GM21447 (cell line): ENCODE measurements around the gene MRPS2.
"Not testable (repeated sequence)": the region's sequence is repeated elsewhere in the genome, so short reads cannot be mapped to it uniquely, and the experiment has no call there.

ENCODE experiments used
- ATAC-seq: cut with Tn5 transposase; IDR thresholded peaks from one replicate; pipeline ENCODE4 v1.9.1; 2021; ENCODE audit not compliant: unreplicated experiment

Gene MRPS2

DNA sequence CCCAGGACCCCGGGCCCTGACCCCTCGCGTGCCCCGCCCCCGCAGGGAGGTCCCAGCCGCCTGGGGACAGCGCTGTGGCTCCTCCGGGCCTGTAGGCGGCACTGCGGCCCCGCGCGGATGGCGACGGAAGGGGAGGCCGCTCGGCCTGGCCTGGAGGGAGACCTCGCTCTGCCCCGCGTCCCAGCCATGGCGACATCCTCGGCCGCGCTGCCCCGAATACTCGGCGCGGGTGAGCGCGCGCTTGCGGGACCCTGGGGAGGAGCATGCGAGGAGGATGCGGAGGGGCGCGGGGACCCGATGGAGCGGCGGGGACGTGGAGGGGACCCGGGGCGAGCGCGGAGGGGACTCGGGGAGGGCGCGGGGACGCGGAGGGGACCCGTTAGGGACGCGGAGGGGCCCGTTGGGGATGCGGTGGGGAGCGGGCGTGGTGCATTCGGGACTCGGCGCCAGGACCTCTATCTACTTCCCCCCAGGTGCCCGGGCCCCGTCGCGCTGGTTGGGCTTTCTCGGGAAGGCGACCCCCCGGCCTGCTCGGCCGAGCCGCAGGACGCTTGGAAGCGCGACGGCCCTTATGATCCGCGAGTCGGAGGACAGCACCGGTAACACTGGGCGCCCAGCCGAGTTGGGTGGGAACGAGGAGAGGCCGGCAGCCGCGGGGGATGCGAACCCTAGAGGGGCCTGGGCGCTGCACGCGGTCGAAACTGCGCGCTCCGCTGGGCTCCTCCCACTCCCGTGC, at the start of gene MRPS2:
Gene MRPS2, plus strand, starts transcription at position 158 of the 736 bp plus-strand sequence. Its CDS starts 29 bp downstream, at position 187.
- peak; percentile 69 for ATAC-seq

DNA sequence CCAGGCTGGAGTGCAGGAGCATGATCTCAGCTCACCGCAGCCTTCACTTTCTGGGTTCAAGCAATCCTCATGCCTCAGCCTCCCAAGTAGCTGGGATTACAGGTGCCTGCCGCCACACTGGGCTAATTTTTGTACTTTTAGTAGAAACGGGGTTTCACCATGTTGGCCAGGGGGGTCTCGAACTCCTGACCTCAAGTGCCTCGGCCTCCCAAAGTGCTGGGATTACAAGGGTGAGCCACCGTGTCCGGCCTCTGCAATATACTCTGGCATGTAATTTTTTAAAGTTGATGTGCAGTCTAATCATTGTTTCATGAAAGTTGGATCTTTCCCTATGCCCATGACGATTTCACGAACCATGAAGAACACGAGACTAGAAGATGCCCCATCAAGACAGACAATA, 49.5 kb upstream of the MRPS2 start:
- no peak for ATAC-seq

DNA sequence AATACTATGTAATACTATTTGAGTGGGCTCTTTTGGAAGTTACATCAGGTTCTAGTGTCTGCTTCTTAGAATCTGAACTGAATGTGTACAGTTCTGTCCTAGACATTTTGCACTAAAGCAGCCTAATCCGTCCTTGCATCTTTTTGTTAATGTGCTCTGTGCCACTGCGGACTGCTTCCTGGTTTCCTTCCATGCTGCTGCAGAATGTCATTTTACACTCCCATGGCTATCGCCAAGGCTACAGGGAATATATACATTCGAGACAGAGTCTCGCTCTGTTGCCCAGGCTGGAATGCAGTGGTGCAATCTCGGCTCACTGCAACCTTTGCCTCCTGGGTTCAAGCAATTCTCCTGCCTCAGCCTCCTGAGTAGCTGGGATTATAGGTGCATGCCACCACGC, 48.6 kb upstream of the MRPS2 start:
- not testable (repeated sequence) for ATAC-seq

DNA sequence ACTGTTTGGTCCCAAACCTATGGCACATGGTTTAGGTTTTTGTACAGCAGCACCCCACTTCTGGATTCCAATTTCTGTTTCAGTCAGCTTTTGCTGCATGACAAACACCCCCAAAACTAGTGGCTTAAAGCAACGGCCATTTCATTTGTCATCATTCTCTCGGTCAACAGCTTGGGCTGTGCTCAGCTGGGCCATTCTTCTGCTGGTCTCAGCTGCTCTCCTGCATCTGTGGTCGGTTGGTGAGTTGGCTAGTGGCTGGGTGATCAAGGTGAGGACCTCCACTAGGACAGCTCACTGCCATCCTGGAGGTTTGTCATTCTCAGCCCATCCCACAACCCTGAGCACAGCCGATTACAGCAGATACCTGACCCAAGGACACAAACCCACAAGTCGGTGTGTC, 45.7 kb upstream of the MRPS2 start:
- no peak for ATAC-seq

DNA sequence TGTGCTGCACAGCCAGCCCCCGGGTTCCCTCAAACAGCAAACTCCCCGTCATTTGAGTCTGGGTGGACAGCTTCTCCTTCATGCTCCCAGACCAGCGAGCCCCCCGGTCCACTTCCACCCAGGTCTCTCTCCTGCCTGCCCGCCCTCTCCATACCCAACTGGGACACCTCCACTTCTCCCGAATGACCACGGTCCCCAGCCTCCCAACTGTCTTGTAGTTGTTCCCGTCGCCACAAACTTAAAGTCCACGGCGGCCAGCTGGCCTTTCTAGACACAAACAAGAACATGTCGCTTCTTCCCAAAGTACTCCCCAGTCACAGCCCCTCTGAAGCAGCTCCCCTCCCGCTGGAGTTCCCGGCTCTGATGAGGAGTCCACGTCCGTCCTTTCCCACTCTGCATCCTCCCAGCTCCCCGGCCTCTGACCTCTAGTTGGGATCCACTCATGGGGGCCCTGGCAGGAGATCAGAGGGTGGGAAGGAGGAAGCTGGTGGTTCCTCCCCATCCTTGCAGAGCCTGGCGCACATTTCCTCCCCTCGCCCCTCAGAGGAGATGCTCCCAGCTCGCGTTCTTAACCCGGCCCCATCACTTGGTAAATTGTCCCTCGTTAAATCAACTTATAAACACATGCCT, 45.0 kb upstream of the MRPS2 start:
- ATAC-seq, result no peak

DNA sequence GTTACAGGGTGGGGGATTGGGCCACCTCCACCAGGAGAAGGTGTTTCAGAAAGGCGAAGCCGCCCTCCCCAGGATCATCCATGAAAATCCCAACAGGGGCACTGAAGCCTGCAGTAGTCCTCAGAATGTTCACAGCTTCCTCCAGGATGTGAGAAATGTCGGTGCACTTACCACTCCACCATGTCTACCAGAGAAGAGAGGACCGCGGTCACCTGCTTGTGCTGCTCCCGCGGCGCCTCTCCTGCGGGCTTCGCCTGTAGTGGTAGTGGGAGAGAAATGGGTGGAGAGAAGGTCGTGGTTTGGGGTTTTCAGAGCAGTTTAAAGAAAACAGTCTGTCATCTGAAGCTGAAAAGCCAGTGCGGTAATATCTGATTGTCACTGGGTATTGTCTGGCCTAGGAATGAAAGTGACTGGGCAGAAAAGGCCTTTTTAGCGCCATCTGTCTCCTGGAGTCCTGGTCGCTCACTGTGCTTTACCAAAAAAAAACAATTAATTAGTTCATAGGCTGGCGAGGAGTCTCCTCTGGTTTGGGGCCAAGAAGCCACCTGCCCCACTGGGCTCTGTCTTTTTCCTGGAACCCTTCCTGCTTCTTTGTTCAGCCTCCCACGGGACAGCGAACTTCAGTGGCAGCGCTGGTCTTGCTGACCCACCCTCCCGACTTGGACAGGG, 43.9 kb upstream of the MRPS2 start:
- ATAC-seq, result no peak

DNA sequence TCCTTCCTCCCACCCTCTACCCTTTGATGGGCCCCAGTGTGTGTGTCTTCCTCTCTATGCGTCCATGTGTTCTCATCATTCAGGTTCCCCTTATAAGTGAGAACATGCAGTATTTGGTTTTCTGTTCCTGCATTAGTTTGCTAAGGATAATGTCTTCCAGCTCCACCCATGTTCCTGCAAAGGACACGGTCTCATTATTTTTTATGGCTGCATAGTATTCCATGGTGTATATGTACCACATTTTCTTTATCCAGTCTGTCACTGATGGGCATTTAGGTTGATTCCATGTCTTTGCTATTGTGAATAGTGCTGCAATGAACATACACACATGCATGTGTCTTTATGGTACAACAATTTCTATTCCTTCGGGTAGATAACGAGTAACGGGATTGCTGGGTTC, 42.0 kb upstream of the MRPS2 start:
- ATAC-seq, result not testable (repeated sequence)

DNA sequence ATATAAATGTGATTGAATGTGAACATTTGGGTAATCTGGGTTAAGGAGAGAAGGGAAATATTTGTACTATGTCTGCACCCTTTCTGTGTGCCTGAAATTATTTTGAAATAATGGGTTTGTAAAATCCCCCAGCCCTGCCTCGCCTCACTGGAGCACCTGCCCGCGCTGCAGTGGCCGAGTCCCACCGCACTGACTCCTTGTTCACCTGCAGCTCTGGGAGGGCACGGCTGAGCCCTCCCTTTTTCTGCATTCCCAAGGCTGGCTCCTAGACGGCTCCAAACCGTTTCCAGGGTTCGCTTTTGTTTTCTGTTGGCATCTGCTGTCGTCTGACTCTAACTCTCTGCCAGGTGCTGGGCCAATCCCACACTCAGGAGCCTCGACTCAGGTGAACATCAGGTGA, 38.5 kb upstream of the MRPS2 start:
- ATAC-seq, result no peak

DNA sequence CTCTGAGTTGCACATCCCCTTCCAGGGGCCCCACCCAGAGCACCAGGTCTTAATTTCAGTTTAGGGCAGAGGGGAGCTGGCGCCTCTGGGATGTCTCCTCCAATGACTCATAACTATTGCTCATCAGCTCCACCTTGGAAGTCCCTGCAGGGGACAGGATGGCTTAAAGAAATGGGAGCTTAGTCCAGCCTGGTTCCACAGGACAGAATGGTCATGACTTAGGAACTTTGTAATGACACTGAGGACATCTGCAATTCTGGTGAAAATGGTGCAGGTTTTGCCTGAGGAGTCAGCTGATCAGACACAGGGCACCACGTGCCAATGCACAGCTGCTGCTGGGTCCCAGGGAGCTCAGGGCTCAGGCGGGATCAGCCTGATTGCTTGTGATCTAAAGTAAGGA, 37.3 kb upstream of the MRPS2 start:
- ATAC-seq, result no peak

DNA sequence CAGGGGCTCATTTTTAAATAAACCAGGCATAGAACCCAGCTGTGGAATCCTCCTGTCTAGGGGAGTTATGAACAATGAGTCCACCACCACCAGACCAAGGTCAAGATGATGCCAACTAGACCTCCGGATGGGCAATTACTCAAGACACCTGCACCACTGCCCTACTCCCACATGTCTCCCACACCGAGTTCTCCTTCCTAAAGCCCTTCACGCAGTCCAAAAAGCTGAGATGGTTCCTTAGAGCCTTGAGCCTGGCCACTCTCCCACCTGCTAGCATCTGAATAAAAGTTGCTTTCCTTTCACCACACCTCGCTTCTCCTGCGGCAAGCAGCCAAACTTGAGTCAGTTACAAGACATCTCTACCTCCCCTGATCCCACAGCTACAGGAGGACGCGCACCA, 36.3 kb upstream of the MRPS2 start:
- ATAC-seq, result no peak

DNA sequence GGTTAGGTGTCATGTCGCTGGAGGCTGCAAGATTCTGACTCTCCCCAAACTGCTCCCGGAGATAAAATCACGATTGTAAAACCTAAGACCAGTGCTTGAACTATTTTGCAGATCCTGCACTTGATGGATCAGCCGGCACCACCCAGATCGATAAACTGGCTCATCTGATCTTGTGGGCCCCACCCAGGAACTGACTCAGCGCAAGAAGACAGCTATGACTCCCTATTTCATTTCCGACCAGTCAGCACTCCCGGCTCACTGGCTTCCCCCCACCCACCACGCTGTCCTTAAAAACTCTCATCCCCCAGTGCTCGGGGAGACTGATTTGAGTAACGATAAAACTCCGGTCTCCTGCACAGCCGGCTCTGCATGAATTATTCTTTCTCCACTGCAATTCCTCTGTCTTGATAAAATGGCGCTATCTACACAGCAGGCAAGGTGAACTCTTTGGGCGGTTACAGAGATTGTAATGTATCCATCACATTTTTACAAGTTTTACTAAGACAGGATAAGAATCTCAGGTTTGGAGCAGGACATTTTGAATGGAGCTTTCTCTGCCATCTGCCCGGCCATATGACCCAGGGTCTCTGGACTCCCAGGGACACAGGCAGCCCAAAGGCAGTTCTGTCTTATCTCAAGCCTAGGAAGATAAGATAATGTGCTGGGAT, 31.5 kb upstream of the MRPS2 start:
- ATAC-seq, result no peak

DNA sequence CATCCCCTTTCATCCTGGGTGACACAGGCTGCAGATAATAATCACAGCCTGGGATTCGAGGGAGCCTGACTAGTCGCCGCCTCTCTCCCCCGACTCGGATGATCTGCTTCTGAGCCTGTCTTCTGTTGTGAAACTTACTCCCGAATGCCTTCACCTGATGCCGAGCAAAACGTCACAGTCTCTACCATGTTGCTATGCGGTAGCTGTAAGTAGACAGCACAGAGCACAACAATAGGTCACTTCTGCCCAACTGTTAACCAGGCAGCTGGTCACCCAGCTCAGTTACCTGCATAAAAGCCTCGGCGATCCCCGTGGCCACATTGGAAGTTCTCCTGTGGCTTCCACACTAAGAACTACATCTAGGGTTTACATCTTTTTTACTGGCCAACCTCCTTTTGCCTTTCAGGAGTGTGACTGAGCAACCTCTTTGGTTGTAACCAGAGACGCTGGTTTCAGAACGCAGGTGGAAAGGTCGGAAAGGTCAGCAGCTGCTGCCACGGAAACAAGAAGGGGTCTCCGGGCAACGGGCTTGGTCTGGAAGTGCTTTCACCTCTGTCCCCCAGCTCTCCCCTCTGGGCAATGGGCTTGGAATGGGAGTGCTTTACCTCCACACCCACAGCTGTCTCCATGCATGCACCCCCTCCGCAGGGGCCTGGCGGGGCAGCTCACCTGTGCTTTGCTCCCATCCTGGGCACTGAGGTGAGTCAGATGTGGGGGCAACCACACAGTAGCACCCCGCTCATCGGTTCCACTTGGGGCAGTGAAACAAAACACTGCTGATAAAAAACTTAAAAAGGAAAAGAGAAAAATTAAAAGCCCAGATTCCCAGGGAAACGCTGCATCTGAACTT, 28.5 kb upstream of the MRPS2 start:
- no peak for ATAC-seq

DNA sequence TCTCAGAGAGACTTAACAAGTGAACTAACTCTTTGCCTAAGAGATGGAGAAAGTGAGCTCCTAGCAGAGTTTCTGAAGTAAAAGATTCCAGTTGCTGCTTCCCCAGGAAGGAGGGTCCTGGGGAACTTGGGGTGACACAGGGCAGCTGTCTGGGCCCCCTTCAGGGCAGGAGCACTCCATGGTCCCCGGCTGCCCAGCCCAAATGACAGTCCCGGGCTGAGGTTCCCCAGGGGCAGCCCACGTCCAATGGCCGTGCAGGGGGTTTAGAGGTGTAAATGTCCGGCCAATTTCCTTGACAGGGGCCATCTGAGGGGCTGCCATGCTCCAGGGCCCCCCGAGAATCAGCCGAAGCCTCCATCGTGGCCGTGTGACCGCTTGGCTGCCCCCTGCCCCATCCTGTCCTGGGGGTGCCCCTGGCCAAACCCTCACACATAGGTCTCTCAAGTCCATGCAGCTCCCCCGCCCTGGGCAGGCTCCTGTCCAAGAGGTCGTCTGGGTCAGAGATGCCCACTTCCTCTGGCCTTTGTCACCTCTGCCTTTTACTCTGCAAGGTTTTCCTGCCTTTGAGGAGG, 26.4 kb upstream of the MRPS2 start:
- no peak for ATAC-seq

DNA sequence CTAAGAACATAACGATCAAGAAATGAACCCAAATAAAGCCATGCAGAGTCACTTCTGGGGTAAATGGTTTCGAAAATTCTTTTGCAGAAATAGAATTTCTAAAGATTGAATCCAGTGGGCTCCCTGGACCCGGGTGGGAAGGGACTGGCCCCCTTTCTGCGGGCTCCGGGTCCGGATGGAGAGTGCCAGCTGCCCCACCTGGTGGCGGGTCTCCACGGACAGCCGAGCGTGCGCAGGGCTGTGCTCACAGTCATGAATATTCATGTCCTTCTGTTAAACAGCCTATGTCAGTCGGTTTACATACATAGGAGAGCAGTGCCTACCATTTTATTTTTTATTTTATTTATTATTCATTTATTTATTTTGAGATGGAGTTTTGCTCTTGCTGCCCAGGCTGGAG, 25.6 kb upstream of the MRPS2 start:
- ATAC-seq, result no peak

DNA sequence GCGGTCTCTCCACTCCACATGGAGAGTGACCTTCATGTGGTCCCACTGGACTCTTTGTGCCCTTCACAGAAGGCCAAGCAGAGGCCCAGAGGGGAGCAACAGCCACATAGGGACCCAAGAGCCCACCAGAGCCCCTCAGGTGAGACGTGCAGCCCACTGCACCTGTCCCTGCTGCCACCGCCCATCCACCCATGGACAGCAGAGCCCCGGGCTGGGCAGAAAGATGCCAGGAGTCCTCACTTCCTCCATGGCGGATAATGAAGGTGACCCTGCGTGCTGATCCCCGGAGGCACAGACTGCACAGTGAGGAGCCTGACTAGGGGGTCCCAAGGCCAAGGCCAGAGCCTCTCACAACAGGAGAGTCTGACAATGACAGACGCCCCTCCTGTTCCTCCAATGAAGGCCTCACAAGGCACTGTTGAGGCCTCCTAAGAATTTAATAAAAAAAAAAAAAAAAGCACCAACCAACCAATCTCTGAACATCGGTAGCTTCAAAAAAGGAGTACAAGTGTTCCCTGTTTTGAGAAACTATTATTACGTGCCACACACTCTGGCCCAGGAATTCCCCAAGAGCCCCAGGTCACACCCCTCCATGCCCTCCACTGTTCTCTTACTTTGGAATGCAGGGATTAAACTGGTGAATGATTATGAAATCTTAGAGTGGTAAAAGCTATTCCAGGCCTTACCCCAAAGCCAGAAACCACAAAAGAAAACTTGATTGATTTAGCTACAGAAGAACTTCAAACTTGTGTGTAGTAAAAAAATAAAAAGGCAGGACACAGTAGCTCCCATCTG, 23.7 kb upstream of the MRPS2 start:
- ATAC-seq, result no peak

DNA sequence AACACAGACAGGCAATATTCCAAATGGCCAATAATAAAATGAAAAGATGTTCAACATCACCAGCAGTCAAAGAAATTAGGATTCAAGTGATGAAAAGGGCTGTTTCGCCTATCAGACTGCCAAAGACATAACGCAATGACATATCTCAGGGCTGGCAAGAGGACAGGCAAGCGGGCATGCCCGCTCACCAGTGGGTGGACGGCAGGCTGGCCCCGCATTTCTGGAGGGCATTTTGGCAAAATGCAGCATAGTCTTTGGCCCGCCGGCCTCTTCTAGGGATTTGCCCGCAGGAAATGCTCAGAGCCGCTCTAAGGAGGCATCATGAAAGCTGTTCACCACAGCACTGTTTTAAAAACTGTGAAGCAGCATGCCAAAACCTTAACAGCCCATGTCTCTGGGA, 22.3 kb upstream of the MRPS2 start:
- ATAC-seq, result no peak

DNA sequence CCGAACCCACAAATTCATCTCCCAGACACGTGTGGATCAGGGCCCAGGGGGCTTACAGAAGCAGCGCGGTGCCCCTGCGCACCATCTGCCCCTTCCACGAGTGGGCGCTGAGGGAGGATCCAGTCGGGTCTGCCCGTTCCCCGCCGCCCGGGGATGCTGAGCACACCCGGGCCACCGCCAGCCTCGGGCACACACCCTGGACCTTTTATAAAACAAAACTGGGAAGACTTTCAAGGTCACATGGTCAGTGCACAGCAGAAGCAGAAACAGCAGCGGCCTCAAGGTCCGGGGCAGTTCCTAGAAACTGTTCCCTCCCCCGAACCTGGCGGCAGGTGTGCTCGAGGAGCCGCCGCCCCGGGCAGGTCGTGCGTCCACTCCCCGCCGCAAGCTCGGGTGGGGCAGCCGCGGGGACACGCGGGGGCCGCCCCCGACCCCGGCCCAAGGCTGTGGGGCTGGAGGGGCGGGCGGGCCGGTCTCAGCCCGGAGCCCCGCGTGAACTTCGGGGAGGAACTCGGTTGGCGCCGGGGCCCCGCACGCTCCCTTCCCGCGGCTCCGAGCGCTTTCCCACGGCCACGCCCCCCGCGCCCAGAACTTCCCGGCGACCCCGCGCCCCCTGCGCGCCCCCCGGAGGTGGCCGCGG, 21.5 kb upstream of the MRPS2 start:
- no peak for ATAC-seq

DNA sequence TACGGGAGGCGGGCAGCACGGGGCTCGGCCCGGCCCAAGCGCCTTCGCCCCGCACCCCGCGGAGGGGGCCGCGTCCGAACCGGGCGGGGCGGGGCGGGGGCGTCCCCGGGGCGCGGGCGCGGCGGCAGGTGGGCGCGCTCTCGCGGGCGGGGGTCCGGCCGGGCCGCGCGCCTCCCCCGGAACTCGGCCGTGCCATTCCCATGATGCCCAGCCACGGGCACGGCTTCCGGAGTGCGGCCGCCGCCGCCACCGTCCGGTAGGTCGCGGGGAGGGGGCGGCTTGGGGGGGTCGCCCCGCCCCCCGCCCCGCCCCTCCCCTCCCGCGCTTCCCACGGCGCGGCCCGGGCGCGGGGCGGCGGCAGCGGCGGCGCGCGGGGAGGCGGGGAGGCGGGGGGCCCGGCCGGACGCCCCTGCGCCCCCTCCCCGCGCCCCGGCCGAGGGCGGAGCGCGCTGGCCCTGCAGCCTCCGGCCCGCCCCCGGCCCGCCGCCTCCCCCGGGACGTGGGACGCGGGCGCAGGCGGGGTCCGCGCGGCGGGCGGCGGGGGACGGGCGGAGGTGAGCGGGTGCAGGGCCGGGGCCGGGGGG, 20.9 kb upstream of the MRPS2 start, which contains the start of gene PPP1R26:
Gene PPP1R26, plus strand, starts transcription at position 314 of the 584 bp plus-strand sequence. CDS start 4,729 bp downstream, outside the sequence.
- ATAC-seq, result no peak
